B cell (primary cell): ENCODE measurements around the gene LRCH1. TPM values are rescaled to one million over a fixed set of nuclear protein-coding genes. Genes with fewer than 3 reads are reported as not detected.

Source experiments
- ATAC-seq: fragments of 200-7000 bp; cut with Tn5 transposase; one replicate; pipeline ENCODE4 v1.10.0; 2021; ENCODE audit warnings: low read depth, mild to moderate bottlenecking, moderate number of reproducible peaks, moderate library complexity
- CTCF ChIA-PET: fragments of 350-600 bp; sonication (Branson Sonifier 250); formaldehyde crosslinking; loops from one replicate; lab custom pipeline; 2021; ENCODE audit warnings: antibody characterized with exemption, inconsistent platforms; lab: Charles Lee
- POLR2A ChIA-PET: fragments of 350-600 bp; sonication (Branson Sonifier 250); formaldehyde crosslinking; loops from one replicate; lab custom pipeline; 2021; ENCODE audit warnings: antibody characterized with exemption; lab: Charles Lee
- DNase-seq: peaks from one replicate; pipeline ENCODE4 v3.0.0; 2013
- H2AFZ ChIP-seq: 2 replicates; pipeline ENCODE4 v1.6.1; 2012; ENCODE audit warnings: mild to moderate bottlenecking, low read depth, low read length; ENCODE audit not compliant: insufficient read depth, poor library complexity, severe bottlenecking
- H3K27ac ChIP-seq, 2 donors: 1 replicate in 1 of 2; 2 replicates in 1 of 2; pipeline ENCODE4 v1.5.1; 2012 to 2013; ENCODE audit warnings: low read length in 2 of 2, mild to moderate bottlenecking in 2 of 2, moderate library complexity in 1 of 2
- H3K27me3 ChIP-seq, 4 experiments: fragments of 200-600 bp in 1 of 4; sonication (generic) in 1 of 4; replicated peaks in 1 of 4; 1 replicate in 2 of 4; 2 replicates in 2 of 4; pipeline versions ENCODE4 v1.6.1 to v1.7.0; 2013 to 2016; ENCODE audit warnings: low read length in 3 of 4, mild to moderate bottlenecking in 2 of 4, mixed read lengths in 1 of 4, moderate library complexity in 1 of 4; ENCODE audit not compliant: insufficient read depth in 4 of 4, control insufficient read depth in 3 of 4; ENCODE audit errors: control extremely low read depth in 1 of 4
- H3K36me3 ChIP-seq, 2 experiments: replicated peaks in 1 of 2; 1 replicate in 1 of 2; 2 replicates in 1 of 2; pipeline versions ENCODE4 v1.6.1 to v1.7.1; 2013; ENCODE audit warnings: low read length in 1 of 2; ENCODE audit not compliant: insufficient read depth in 2 of 2, control insufficient read depth in 1 of 2; ENCODE audit errors: control extremely low read depth in 1 of 2, extremely low read depth in 1 of 2
- H3K4me1 ChIP-seq, 2 donors: fragments of 200-600 bp in 1 of 2; sonication (generic) in 1 of 2; 1 replicate in 1 of 2; 2 replicates in 1 of 2; pipeline versions ENCODE4 v1.5.1 to v1.6.1; 2013 to 2017; ENCODE audit warnings: low read length in 2 of 2; ENCODE audit not compliant: control insufficient read depth in 2 of 2, insufficient read depth in 2 of 2
- H3K4me2 ChIP-seq: replicated peaks from 2 replicates; pipeline ENCODE3; 2012; ENCODE audit warnings: mild to moderate bottlenecking, low read depth, low read length; ENCODE audit not compliant: poor library complexity, severe bottlenecking
- H3K4me3 ChIP-seq, 5 experiments: fragments of 200-600 bp in 1 of 5; sonication (generic) in 1 of 5; 1 replicate in 3 of 5; 2 replicates in 2 of 5; pipeline versions ENCODE4 v1.5.1 to v1.7.0; 2011 to 2016; ENCODE audit warnings: low read length in 4 of 5, mild to moderate bottlenecking in 4 of 5, low read depth in 2 of 5, control low read depth in 1 of 5, moderate library complexity in 1 of 5; ENCODE audit not compliant: insufficient read depth in 1 of 5; ENCODE audit errors: control extremely low read depth in 1 of 5, extremely low read depth in 1 of 5
- H3K79me2 ChIP-seq: fragments of 200-600 bp; sonication (generic); one replicate; pipeline ENCODE4 v1.6.0; 2016; ENCODE audit warnings: low read length; ENCODE audit not compliant: control insufficient read depth, insufficient read depth
- H3K9ac ChIP-seq: fragments of 200-600 bp; sonication (generic); 2 replicates; pipeline ENCODE4 v1.6.1; 2017; ENCODE audit warnings: mild to moderate bottlenecking, low read length, moderate library complexity
- H3K9me3 ChIP-seq, 3 donors: one replicate each; pipeline versions ENCODE4 v1.6.1 to v1.7.1; 2013; ENCODE audit warnings: low read length in 2 of 3; ENCODE audit not compliant: control insufficient read depth in 2 of 3, insufficient read depth in 1 of 3; ENCODE audit errors: control extremely low read depth in 1 of 3
- H4K20me1 ChIP-seq: 2 replicates; pipeline ENCODE4 v1.6.0; 2012; ENCODE audit warnings: mild to moderate bottlenecking, low read length; ENCODE audit not compliant: insufficient read depth, control insufficient read depth, poor library complexity, severe bottlenecking
- H3K27ac Mint-ChIP-seq: one replicate; pipeline ENCODE4 v1.8.0; 2021; ENCODE audit warnings: mixed read lengths
- H3K27me3 Mint-ChIP-seq: one replicate; pipeline ENCODE4 v1.8.0; 2021; ENCODE audit warnings: mixed read lengths
- H3K4me1 Mint-ChIP-seq: one replicate; pipeline ENCODE4 v1.8.0; 2021; ENCODE audit warnings: mixed read lengths
- H3K4me3 Mint-ChIP-seq: one replicate; pipeline ENCODE4 v1.8.0; 2021; ENCODE audit warnings: mixed read lengths
- H3K9me3 Mint-ChIP-seq: one replicate; pipeline ENCODE4 v1.8.0; 2022; ENCODE audit warnings: mixed read lengths; ENCODE audit not compliant: insufficient read depth
- CTCF ChIP-seq: fragments of 200-600 bp; IDR thresholded peaks from one replicate; pipeline ENCODE4 v1.8.0; 2022; ENCODE audit warnings: antibody characterized with exemption, mild to moderate bottlenecking
- EZH2 ChIP-seq: IDR thresholded peaks from 2 replicates; pipeline ENCODE4 v1.6.1; 2012; ENCODE audit warnings: borderline replicate concordance, low read depth, mild to moderate bottlenecking, moderate library complexity, low read length; ENCODE audit not compliant: insufficient read depth, poor library complexity, severe bottlenecking
- WGBS: methylation state at CpG from one replicate; pipeline ENCODE4 v1.1.5; 2013; ENCODE audit warnings: missing lambda C conversion rate; ENCODE audit not compliant: insufficient coverage; 5-methylcytosine and 5-hydroxymethylcytosine counted together
- intact Hi-C: fragments of 100-400 bp; cut with micrococcal nuclease; formaldehyde crosslinking; loops from one replicate; pipeline ENCODE4 v1.10.0; 2022
- polyA plus RNA-seq: library from polyadenylated mRNA; depleted of rRNA; stranded (reverse); fragments of >200 nt; gene quantifications from 2 replicates; pipeline ENCODE4 v1.2.3, GENCODE V29; 2012
- total RNA-seq, 2 donors: library from RNA; stranded (reverse); fragments of 120-200 nt in 1 of 2; gene quantifications; 1 replicate in 1 of 2; 2 replicates in 1 of 2; pipeline versions ENCODE4 v1.2.3 to v1.2.4, GENCODE V29; 2013 to 2022

Gene LRCH1
- total and polyA plus RNA-seq, 2 donors (not counting 1 experiment from before 2014, with no cell fraction given), result 13.0 to 50.3 TPM

- Mint-ChIP-seq H3K4me3 (no peak overlapping the region), H3K9me3 (no peaks in the 10 kb centered on the region), H3K27me3 (no peaks in the 10 kb centered on the region), H3K27ac (no peak overlapping the region), H3K4me1 (peaks cover 4% of the 10 kb centered on the region)
- Histone ChIP-seq H3K36me3 (peaks cover 9 to 28% of the 10 kb centered on the region in 2 experiments), H3K9ac (no peak overlapping the region), H3K27ac (no peak overlapping the region), H3K27me3 (no peaks in the 10 kb centered on the region), H3K4me2 (no peak overlapping the region), H4K20me1 (no peaks in the 10 kb centered on the region), H3K4me1 (no peaks in the 10 kb centered on the region), H3K9me3 (no peaks in the 10 kb centered on the region), H2AFZ (no peak overlapping the region), H3K4me3 (no peak overlapping the region), H3K79me2 (no peaks in the 10 kb centered on the region)
- TF ChIP-seq EZH2 (no peak), CTCF (no peak)
- ChIA-PET CTCF (interaction anchor here (0.7 to 11.9 kb wide), 4 partner anchors 9 to 226 kb away, joined by 5 to 139 read pairs (median 39); partner anchors contain the start of gene LRCH1), POLR2A (no interaction called here)
- no CpG with 5 or more reads among the region's 1 CpG for WGBS
- DNase-seq (no peak), ATAC-seq (no peak)
- intact Hi-C loops, result no loop called here
These were observed 163.9 kb downstream of the LRCH1 start for GRCh38 chr13:46716821-46717220.

DNA sequence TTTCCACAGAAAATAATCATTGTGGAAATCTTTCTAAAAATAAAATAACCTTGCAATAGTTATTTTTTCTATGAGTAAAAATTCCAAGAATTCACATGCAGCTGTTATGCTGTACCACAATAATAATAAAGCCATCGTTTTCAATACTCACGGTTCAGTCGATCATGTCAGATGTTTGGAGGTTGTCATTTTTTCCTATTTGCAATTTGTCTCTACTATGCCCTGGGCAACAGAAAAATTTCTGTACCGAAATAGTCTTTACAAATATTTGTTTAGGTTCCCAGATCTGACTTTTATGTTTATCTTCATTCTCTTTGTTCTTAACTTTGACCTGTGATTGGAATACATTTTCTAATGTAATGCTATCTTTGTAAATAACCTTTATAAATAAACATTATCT is 164.3 kb downstream of the LRCH1 start:
- Histone ChIP-seq H3K9ac (no peak overlapping the region), H3K9me3 (no peaks in the 10 kb centered on the region), H3K36me3 (peaks cover 9 to 27% of the 10 kb centered on the region in 2 experiments), H3K4me3 (no peak overlapping the region), H3K4me1 (no peaks in the 10 kb centered on the region), H2AFZ (no peak overlapping the region), H3K27me3 (no peaks in the 10 kb centered on the region), H3K4me2 (no peak overlapping the region), H3K79me2 (no peaks in the 10 kb centered on the region), H4K20me1 (no peaks in the 10 kb centered on the region), H3K27ac (no peak overlapping the region)
- intact Hi-C loops, result no loop called here
- no peak for TF ChIP-seq CTCF
- no peak for TF ChIP-seq EZH2
- Mint-ChIP-seq H3K4me1 (peaks cover 4% of the 10 kb centered on the region), H3K27ac (no peak overlapping the region), H3K9me3 (no peaks in the 10 kb centered on the region), H3K4me3 (no peak overlapping the region), H3K27me3 (no peaks in the 10 kb centered on the region)
- DNase-seq, result no peak
- CTCF ChIA-PET, result interaction anchor here (1.4 to 11.9 kb wide), 3 partner anchors 165 to 226 kb away, joined by 6 to 139 read pairs (median 72); partner anchors contain the start of gene LRCH1
- no peak for ATAC-seq
- POLR2A ChIA-PET, result no interaction called here
- WGBS, result no CpG with 5 or more reads among the region's 4 CpGs
